AG09309 (cell line): ENCODE data around the gene GIPC2.
"Not testable (repeated sequence)": the region's sequence is repeated elsewhere in the genome, so short reads cannot be mapped to it uniquely, and the experiment has no call there.

ENCODE experiments used
- DNase-seq: peaks from one replicate; pipeline ENCODE4 v3.0.0-alpha.2; 2010; ENCODE audit warnings: low read depth
- H3K4me3 ChIP-seq: 2 replicates; pipeline ENCODE4 v1.5.1; 2011; ENCODE audit warnings: mild to moderate bottlenecking, low read depth, low read length, moderate library complexity; ENCODE audit not compliant: control insufficient read depth
- TF ChIP-seq, protein P1 (sequence below): IDR thresholded peaks from 2 replicates; pipeline ENCODE4 v1.5.1; 2011; ENCODE audit warnings: mild to moderate bottlenecking, low read depth, low read length, inconsistent platforms; ENCODE audit not compliant: insufficient read depth, control insufficient read depth; ENCODE audit errors: missing control alignments

GIPC2 gene

DNA sequence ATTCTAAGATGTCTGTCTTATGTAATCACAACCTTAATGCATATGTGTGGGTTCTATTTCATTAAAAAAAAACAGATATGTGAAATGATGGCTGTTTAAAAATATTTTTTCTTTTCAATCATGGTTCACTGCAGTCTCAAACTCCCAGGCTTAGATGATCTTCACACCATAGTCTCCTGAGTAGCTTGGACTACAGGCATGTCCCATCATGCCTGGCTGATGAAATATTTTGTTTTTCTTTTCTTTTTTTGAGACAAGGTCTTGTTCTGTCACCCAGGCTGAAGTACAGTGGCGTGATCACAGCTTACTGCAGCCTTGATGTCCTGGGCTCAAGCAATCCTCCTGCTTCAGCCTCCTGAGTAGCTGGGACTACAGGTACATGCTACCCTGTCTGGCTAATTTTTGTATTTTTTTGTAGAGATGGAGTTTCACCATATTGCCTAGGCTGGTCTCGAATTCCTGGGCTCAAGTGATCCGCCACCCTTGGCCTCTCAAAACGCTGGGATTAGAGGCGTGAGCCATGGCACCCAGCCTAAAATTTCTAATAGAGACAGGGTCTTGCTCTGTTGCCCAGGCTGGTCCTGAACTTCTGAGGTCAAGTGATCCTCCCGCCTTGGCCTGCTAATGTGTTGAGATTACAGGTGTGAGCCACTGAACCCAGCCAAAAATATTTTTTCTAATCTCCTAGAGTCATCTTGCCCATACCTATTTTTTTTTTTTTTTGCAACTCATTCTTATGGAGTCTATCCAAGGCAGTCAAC lies 67.6 kb downstream of the GIPC2 start:
- H3K4me3 ChIP-seq: no peak overlapping the region
- no peak for DNase-seq

DNA sequence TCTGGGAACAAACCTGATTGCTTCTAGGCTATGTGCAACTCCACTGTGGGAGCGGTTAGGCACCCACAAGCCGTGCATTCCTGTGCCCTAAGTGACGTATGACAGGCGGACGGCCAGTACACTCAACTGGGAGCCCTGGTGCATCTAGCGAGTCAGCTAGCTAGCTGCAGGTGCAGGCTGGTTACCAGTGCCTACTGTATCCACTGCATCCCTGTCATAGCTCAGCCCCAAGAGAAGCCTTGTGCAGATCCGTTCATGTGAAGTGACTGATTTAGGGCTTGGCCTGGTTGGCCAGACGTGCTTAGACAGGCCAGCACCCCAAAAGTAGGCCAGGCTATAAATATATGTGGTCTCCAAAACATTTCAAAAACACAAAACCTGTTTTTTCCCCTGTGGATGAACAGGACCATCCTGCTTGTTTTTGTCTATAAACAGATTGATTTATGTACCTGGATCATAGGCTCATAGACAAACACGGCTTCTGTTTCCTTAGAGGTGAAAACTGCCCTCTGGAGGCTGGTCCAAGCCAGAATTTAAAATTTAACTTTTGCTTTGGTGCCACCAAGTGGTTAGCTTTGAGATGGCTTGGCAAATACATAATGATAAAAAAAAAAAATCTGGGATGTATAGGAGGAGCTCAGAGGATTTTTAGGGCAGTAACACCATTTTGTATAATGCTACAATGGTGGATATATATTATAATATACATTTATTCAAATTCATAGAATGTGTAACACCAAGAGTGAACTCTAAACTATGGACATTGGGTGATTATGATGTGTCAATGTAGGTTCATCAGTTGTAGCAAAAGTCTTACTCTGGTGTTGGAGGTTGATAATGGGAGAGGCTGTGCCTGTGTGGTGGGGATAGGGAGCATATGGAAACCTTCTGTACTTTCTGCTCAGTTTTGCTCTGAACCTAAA lies 68.5 kb downstream of the GIPC2 start:
- no peak overlapping the region for H3K4me3 ChIP-seq
- TF ChIP-seq, protein P1, sequence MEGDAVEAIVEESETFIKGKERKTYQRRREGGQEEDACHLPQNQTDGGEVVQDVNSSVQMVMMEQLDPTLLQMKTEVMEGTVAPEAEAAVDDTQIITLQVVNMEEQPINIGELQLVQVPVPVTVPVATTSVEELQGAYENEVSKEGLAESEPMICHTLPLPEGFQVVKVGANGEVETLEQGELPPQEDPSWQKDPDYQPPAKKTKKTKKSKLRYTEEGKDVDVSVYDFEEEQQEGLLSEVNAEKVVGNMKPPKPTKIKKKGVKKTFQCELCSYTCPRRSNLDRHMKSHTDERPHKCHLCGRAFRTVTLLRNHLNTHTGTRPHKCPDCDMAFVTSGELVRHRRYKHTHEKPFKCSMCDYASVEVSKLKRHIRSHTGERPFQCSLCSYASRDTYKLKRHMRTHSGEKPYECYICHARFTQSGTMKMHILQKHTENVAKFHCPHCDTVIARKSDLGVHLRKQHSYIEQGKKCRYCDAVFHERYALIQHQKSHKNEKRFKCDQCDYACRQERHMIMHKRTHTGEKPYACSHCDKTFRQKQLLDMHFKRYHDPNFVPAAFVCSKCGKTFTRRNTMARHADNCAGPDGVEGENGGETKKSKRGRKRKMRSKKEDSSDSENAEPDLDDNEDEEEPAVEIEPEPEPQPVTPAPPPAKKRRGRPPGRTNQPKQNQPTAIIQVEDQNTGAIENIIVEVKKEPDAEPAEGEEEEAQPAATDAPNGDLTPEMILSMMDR: peak; percentile 77
- DNase-seq: peak; percentile 49

More for the DNA sequence above, 67.6 kb downstream of the GIPC2 start:
- TF ChIP-seq, protein P1: no peak

DNA sequence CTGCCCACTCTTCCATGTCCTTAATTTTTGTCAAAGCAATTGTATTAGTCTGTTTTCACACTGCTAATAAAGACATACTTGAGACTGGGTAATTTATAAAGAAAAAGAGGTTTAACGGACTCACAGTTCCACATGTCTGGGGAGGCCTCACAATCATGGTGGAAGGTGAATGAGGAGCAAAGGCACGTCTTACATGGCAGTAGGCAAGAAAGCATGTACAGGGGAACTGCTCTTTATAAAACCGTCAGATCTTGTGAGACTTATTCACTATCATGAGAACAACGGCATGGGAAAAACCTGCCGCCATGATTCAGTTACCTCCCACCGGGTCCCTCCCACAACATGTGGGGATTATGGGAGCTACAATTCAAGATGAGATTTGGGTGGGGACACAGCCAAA lies 74.7 kb downstream of the GIPC2 start:
- H3K4me3 ChIP-seq, DNase-seq: not testable (repeated sequence)

- TF ChIP-seq, protein P1: no peak
- DNase-seq: no peak
- no peak overlapping the region for H3K4me3 ChIP-seq
Measured at GRCh38 chr1:78121710-78122109, 75.9 kb downstream of the GIPC2 start.

DNA sequence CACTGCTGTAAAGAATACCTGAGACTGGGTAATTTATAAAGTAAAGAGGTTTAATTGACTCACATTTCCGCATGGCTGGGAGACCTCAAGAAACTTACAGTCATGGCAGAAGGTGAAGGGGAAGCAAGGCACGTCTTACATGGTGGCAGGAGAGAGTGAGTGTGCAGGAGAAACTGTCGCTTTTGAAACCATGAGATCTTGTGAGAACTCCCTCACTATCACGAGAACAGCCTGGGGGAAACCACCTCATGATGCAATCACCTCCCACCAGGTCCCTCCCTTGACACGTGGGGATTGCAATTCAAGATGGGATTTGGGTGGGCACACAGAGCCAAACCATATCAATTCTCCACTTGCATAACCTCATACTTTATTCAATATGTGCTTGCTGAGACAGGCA lies 76.6 kb downstream of the GIPC2 start:
- no peak for DNase-seq
- H3K4me3 ChIP-seq: no peak overlapping the region
- TF ChIP-seq, protein P1: no peak

GRCh38 chr1:78126506-78126905 lies 80.7 kb downstream of the GIPC2 start:
- no peak overlapping the region for H3K4me3 ChIP-seq
- DNase-seq: no peak
- TF ChIP-seq, protein P1: no peak
